SU-DHL-6 (cell line): Measurements from ENCODE around the gene ZDHHC19.
"Not testable (repeated sequence)": the region's sequence is repeated elsewhere in the genome, so short reads cannot be mapped to it uniquely, and the experiment has no call there.

Experiments
- H2AFZ ChIP-seq: fragments of 200-600 bp; sonication (generic); 2 replicates; pipeline ENCODE4 v1.6.1; 2014; ENCODE audit warnings: low read depth, mild to moderate bottlenecking, moderate library complexity, mixed read lengths, antibody characterized with exemption, low read length; ENCODE audit not compliant: severe bottlenecking
- H3F3A ChIP-seq: fragments of 200-600 bp; shearing (Covaris generic); 2 replicates; pipeline ENCODE4 v1.6.0; 2016; ENCODE audit warnings: antibody characterized with exemption, mild to moderate bottlenecking; ENCODE audit not compliant: insufficient read depth
- H3K27ac ChIP-seq: fragments of 200-600 bp; sonication (generic); 2 replicates; pipeline ENCODE4 v1.5.1; 2016; ENCODE audit warnings: low read depth, mild to moderate bottlenecking, low read length, moderate library complexity, mixed read lengths
- H3K27me3 ChIP-seq: fragments of 200-600 bp; sonication (generic), shearing (Covaris generic); 2 replicates; pipeline ENCODE4 v1.6.0; 2014; ENCODE audit warnings: mild to moderate bottlenecking, low read length
- H3K36me3 ChIP-seq: fragments of 200-600 bp; sonication (generic); 2 replicates; pipeline ENCODE4 v1.6.1; 2014; ENCODE audit warnings: mild to moderate bottlenecking, low read length, mixed read lengths
- H3K4me2 ChIP-seq: fragments of 300-600, 200-600 bp; shearing (Covaris generic), sonication (generic); 2 replicates; pipeline ENCODE4 v1.6.0; 2014; ENCODE audit warnings: low read length, low read depth, mild to moderate bottlenecking; ENCODE audit not compliant: poor library complexity, severe bottlenecking
- H3K4me3 ChIP-seq: fragments of 200-600 bp; sonication (generic); 2 replicates; pipeline ENCODE4 v1.5.1; 2014; ENCODE audit warnings: antibody characterized with exemption, low read length, mild to moderate bottlenecking, mixed read lengths; ENCODE audit not compliant: insufficient read depth, poor library complexity, severe bottlenecking
- H3K79me2 ChIP-seq: fragments of 200-600 bp; sonication (generic); 2 replicates; pipeline ENCODE4 v1.6.1; 2014; ENCODE audit warnings: mild to moderate bottlenecking, low read length, moderate library complexity; ENCODE audit not compliant: insufficient read depth
- H3K9ac ChIP-seq: fragments of 200-600 bp; sonication (generic); 2 replicates; pipeline ENCODE4 v1.7.0; 2014; ENCODE audit warnings: mild to moderate bottlenecking, low read length
- H3K9me2 ChIP-seq: fragments of 200-600 bp; sonication (generic); replicated peaks from 2 replicates; pipeline ENCODE4 v1.6.1; 2014; ENCODE audit warnings: low read length; ENCODE audit not compliant: insufficient read depth
- H3K9me3 ChIP-seq: fragments of 200-600 bp; sonication (generic); 2 replicates; pipeline ENCODE4 v1.6.1; 2014; ENCODE audit warnings: low read length, mixed read lengths; ENCODE audit not compliant: insufficient read depth
- H4K20me1 ChIP-seq: fragments of 200-600 bp; sonication (generic); 2 replicates; pipeline ENCODE4 v1.6.1; 2014; ENCODE audit warnings: low read depth, mild to moderate bottlenecking, antibody characterized with exemption, low read length, moderate library complexity, mixed read lengths
- EZH2phosphoT487 ChIP-seq: fragments of 200-600 bp; sonication (generic), shearing (Covaris generic); conservative IDR thresholded peaks from 2 replicates; pipeline ENCODE4 v1.6.1; 2018; ENCODE audit warnings: mild to moderate bottlenecking, antibody characterized with exemption, low read length, moderate library complexity, mixed read lengths
- TF ChIP-seq, protein P1 (sequence below): fragments of 200-600 bp; sonication (generic); IDR thresholded peaks from one replicate; pipeline ENCODE4 v1.5.1; 2017; ENCODE audit warnings: antibody characterized with exemption, mild to moderate bottlenecking, low read length, moderate library complexity; ENCODE audit not compliant: insufficient read depth, poor library complexity, severe bottlenecking

Gene ZDHHC19

DNA sequence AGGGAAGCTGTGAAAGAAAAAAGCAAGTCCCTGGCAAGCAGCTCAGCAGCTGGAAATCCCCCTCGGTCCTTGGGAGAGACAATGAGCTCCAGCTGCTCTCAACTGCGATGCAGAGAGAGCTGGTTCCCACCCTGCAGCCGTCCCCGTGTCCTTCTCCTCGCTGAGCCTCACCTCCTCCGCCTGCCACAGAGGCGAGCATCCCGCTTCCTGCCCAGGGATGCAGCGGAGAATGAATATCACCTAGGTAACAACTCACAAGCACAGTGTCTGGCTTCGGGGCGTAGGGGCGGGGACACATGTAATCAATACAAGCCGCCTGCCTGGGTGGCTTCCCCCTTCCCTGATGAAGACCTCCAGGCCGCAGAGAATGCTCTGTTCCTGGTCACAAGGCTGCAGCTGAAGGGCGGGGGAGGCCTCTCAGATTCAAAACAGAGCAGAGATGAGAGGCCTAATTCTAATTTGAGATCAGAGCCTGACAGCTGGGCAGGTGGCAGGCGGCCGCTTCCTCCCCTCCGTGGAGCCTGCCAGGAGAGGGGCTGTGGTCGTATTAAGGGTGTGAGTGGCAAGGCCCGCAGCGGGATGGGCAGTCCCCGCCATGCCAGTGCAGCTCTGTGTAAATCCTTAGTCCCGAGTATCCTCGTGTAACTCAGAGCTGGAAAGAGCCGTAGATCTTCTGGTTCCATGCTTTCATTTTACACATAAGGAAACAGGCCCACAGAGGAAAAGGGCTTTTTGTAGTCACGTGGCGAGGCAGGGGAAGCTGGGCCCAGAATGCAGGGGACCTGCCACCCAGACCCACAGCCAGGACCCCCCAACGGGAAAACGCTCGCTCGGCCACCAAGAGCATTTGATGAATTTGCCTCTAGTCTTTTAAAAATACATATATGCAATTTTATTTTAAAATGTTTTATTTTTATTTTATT is 24.3 kb downstream of the ZDHHC19 start:
- Histone ChIP-seq H3K27ac (no peak overlapping the region), H2AFZ (peak overlapping the region; percentile 85), H3K4me2 (no peak overlapping the region), H3K79me2 (no peaks in the 10 kb centered on the region), H3F3A (no peaks in the 10 kb centered on the region), H3K36me3 (no peaks in the 10 kb centered on the region), H4K20me1 (no peaks in the 10 kb centered on the region), H3K4me3 (no peak overlapping the region), H3K9ac (no peak overlapping the region), H3K9me3 (no peaks in the 10 kb centered on the region), H3K27me3 (no peaks in the 10 kb centered on the region), H3K9me2 (no peaks in the 10 kb centered on the region)
- no peak for TF ChIP-seq EZH2phosphoT487
- TF ChIP-seq, protein P1, sequence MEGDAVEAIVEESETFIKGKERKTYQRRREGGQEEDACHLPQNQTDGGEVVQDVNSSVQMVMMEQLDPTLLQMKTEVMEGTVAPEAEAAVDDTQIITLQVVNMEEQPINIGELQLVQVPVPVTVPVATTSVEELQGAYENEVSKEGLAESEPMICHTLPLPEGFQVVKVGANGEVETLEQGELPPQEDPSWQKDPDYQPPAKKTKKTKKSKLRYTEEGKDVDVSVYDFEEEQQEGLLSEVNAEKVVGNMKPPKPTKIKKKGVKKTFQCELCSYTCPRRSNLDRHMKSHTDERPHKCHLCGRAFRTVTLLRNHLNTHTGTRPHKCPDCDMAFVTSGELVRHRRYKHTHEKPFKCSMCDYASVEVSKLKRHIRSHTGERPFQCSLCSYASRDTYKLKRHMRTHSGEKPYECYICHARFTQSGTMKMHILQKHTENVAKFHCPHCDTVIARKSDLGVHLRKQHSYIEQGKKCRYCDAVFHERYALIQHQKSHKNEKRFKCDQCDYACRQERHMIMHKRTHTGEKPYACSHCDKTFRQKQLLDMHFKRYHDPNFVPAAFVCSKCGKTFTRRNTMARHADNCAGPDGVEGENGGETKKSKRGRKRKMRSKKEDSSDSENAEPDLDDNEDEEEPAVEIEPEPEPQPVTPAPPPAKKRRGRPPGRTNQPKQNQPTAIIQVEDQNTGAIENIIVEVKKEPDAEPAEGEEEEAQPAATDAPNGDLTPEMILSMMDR, result no peak

GRCh38 chr3:196184881-196185280 is 26.3 kb downstream of the ZDHHC19 start:
- Histone ChIP-seq H3F3A (no peaks in the 10 kb centered on the region), H3K79me2 (no peaks in the 10 kb centered on the region), H3K36me3 (no peaks in the 10 kb centered on the region), H3K27me3 (no peaks in the 10 kb centered on the region), H3K9me3 (no peaks in the 10 kb centered on the region), H3K9me2 (no peaks in the 10 kb centered on the region), H4K20me1 (no peaks in the 10 kb centered on the region), H2AFZ (no peak overlapping the region), H3K4me2 (no peak overlapping the region), H3K27ac (no peak overlapping the region), H3K4me3 (no peak overlapping the region), H3K9ac (no peak overlapping the region)
- TF ChIP-seq, protein P1, result no peak
- TF ChIP-seq EZH2phosphoT487, result no peak

- not testable (repeated sequence) for H3K36me3 ChIP-seq, H3K9me3 ChIP-seq, H3F3A ChIP-seq, H3K9ac ChIP-seq, H3K4me3 ChIP-seq, H3K27ac ChIP-seq, H3K9me2 ChIP-seq, H3K4me2 ChIP-seq, H4K20me1 ChIP-seq, H3K79me2 ChIP-seq, H2AFZ ChIP-seq, H3K27me3 ChIP-seq
These were observed 27.1 kb downstream of the ZDHHC19 start for GRCh38 chr3:196184169-196184432.

- Histone ChIP-seq H3K4me2 (no peak overlapping the region), H2AFZ (no peak overlapping the region), H3K9me3 (no peaks in the 10 kb centered on the region), H3K4me3 (no peak overlapping the region), H3K79me2 (no peaks in the 10 kb centered on the region), H3K27me3 (no peaks in the 10 kb centered on the region), H3F3A (no peaks in the 10 kb centered on the region), H4K20me1 (no peaks in the 10 kb centered on the region), H3K36me3 (no peaks in the 10 kb centered on the region), H3K9ac (no peak overlapping the region), H3K9me2 (no peaks in the 10 kb centered on the region), H3K27ac (no peak overlapping the region)
- TF ChIP-seq, protein P1, result no peak
- no peak for TF ChIP-seq EZH2phosphoT487
These were observed 30.1 kb downstream of the ZDHHC19 start for GRCh38 chr3:196181127-196181546.
